ENCODE measurements around the gene MBD3L5. TPM values are rescaled to one million over a fixed set of nuclear protein-coding genes. Genes with fewer than 3 reads are reported as not detected.
"Not testable (repeated sequence)": the region's sequence is repeated elsewhere in the genome, so short reads cannot be mapped to it uniquely, and the experiment has no call there.

Gene MBD3L5
- not detected for polyA plus RNA-seq (2013, experiment 1 of 2; ENCODE audit: insufficient read length)
- polyA plus RNA-seq (2013, experiment 2 of 2; ENCODE audit: insufficient read length) = not detected

DNA sequence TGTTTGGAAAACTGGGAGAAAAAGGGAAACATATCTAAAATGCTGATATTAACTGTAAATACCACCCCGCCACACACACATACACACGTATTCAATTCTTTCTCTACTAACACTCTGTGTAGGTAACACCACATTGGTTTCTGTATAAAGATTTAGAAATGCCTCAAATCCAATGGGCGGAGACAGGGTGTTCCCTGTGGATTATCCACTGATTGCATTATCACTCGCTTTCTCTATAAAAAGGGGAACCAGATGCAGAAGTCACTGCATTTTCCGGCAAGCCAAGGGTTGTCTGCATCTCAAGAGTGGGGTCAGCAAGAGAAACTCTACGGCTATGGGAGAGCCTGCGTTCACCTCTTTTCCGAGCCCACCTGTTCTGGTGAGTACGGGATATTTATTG, at the start of gene MBD3L5:
MBD3L5 (plus strand) TSS at position 301 of the 400 bp plus-strand sequence; CDS start at position 335, 34 bp downstream.
- DNase-seq = not testable (repeated sequence)

GRCh38 chr19:6983448-6983847, 46.9 kb upstream of the MBD3L5 start:
- DNase-seq = no peak

GRCh38 chr19:6987850-6988249, 42.5 kb upstream of the MBD3L5 start:
- no peak for DNase-seq

GRCh38 chr19:6988257-6988656, 42.1 kb upstream of the MBD3L5 start:
- DNase-seq = no peak

- no peak for DNase-seq
These were observed 35.3 kb upstream of the MBD3L5 start for GRCh38 chr19:6995054-6995453.

GRCh38 chr19:6996810-6997209, 33.6 kb upstream of the MBD3L5 start:
- no peak for DNase-seq

DNA sequence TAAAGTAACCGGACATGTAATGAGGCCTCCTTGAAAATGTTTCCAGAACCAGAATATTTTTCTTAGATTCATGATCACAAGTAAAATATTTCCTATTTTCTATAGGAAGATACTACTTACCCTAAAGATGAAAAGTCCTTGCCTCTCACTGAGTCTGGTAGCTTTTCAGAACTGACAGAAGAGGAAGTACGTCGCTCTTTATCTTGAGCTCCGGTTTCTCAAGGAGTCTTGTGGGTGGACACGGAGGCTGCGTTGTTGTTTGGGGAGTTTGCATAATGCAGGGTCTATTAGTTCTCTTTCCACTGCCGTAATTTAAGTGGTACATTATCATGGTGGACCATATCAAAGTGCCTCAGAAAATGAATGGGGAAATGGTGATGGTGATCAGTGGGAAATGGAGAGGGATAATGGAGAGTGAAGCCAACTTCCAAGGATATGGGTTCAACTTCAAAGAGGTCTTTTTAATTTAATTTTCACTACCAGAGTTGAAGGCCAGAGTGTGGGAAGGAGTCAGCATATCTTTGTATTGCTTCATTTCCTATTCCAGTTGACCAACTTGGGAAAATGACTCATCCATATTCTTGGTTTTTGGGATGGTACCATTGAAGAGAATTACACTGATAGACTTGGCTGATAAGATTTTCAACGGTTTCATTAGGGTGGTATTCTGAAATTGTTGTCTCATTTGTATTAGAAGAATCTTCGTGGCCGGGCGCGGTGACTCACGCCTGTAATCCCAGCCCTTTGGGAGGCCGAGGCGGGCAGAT, 32.5 kb upstream of the MBD3L5 start:
- DNase-seq = no peak

GRCh38 chr19:6999933-7000332, 30.4 kb upstream of the MBD3L5 start:
- DNase-seq = no peak

DNA sequence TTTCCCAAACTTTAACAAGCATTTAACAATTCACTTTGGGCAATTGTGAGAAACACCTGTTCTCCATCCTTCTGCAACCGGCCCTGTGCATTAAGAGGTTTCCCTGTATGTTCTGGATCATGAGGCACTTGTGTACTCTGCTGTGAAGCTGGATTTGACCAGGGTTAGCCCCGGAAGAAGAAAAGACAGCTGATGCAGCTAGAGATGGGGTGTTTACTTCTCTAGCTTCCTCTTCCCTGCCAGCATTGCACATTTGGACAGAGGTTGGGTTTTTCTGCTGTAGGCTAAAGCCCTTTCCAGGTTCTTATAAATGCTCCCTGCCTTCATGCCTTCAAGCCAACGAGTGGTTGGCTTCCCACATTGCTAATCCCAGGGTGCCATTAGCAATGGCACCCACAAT, 30.0 kb upstream of the MBD3L5 start:
- DNase-seq = no peak

GRCh38 chr19:7000816-7001215, 29.6 kb upstream of the MBD3L5 start:
- DNase-seq = no peak

GRCh38 chr19:7004313-7004931, 26.0 kb upstream of the MBD3L5 start:
- DNase-seq = peak; percentile 2

DNA sequence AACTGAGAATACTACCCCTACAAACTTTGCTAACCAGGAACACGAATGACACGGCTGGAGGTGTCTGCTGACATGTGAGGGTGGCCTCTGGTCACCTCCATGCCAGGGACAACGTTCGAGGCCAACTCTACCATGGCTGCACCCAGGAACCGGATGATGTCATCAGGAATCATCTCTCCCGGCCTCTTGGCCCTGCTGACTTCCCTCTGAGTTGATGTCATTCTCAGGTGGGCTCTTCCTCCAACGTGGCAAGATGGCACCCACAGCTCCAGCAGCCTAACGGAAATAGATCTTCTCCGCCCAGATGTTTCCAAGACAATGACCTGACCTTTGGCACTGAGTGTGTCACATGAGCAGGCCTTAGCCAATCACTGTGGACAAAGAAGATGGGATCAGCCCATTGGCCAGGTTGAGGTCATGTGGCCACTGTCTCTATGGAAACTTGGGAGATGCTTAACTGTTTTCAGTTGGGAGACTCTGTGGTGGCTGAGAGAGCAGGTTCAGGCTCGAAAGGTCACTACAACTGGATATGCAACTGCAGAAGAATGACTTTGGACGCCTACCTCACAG, 24.2 kb upstream of the MBD3L5 start:
- no peak for DNase-seq

- no peak for DNase-seq
These were observed 22.5 kb upstream of the MBD3L5 start for GRCh38 chr19:7007859-7008258.

GRCh38 chr19:7010722-7011593, 19.4 kb upstream of the MBD3L5 start:
- DNase-seq = no peak

DNA sequence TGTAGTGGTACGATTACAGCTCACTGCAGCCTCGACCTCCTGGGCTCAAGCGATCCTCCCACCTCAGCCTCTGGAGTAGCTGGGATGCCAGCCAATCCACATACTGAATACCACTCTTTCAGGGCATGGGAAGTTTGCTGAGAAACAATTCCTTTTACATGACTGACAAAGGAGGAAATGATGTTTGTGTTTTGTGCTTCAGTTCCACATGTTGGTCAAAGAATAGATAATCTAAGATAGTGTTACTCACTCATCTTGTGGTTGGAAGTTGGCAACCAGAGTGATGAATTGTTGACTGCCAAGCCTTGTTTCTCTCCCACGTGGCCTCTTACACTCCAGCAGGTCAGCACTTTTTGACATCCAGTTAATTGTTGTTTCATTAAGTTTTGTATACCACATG, 16.7 kb upstream of the MBD3L5 start:
- DNase-seq = no peak

GRCh38 chr19:7018828-7019227, 11.6 kb upstream of the MBD3L5 start:
- DNase-seq = no peak

DNA sequence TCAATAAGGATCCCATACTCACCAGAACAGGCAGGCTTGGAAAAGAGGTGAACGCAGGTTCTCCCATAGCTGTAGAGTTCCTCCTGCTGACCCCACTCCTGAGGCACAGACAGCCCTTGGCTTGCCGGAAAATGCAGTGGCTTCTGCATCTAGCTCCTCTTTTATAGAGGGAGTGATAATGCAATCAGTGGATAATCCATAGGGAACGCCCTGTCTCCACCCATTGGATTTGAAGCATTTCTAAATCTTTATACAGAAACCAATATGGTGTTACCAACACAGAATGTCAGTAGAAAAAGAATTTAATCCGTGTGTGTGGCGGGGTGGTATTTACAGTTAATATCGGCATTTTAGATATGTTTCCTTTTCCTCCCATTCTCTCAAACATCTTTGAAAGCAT, 9.0 kb upstream of the MBD3L5 start, which contains the start of gene MBD3L2B:
MBD3L2B (minus strand) TSS at position 101 of the 400 bp plus-strand sequence; CDS start at position 67, 34 bp downstream.
- not testable (repeated sequence) for DNase-seq

GRCh38 chr19:7028790-7029189, 1.6 kb upstream of the MBD3L5 start:
- DNase-seq = not testable (repeated sequence)

- DNase-seq = not testable (repeated sequence)
These were observed 9.7 kb downstream of the MBD3L5 start, which contains the start of gene MBD3L4 for GRCh38 chr19:7040079-7040478. Gene MBD3L4, minus strand, starts transcription at chr19:7040179. Its CDS starts 35 bp downstream, at chr19:7040144.

- not testable (repeated sequence) for DNase-seq
These were observed 11.2 kb downstream of the MBD3L5 start for GRCh38 chr19:7041563-7041962.

GRCh38 chr19:7049021-7049420, 18.6 kb downstream of the MBD3L5 start, which contains the start of gene MBD3L2:
Gene MBD3L2, plus strand, starts transcription at chr19:7049321. Its CDS starts 53 bp downstream, at chr19:7049374.
- not testable (repeated sequence) for DNase-seq

GRCh38 chr19:7051421-7051820, 21.0 kb downstream of the MBD3L5 start:
- not testable (repeated sequence) for DNase-seq
